Nephron (organoid): ENCODE measurements around the gene LEO1.

Experiments used
- H3K27ac Mint-ChIP-seq, 3 experiments: 2 replicates each; pipeline ENCODE4 v1.8.0; 2020; ENCODE audit warnings: mixed read lengths in 3 of 3, mild to moderate bottlenecking in 2 of 3, moderate library complexity in 1 of 3
- H3K27me3 Mint-ChIP-seq: 2 replicates; pipeline ENCODE4 v1.8.0; 2021; ENCODE audit warnings: low read depth, mild to moderate bottlenecking, moderate library complexity, mixed read lengths
- H3K36me3 Mint-ChIP-seq: 2 replicates; pipeline ENCODE4 v1.8.0; 2020; ENCODE audit warnings: low read depth, mixed read lengths
- H3K4me1 Mint-ChIP-seq: 2 replicates; pipeline ENCODE4 v1.8.0; 2020; ENCODE audit warnings: mixed read lengths
- H3K4me3 Mint-ChIP-seq, 3 experiments: 2 replicates each; pipeline ENCODE4 v1.8.0; 2020; ENCODE audit warnings: mild to moderate bottlenecking in 3 of 3, mixed read lengths in 3 of 3, moderate library complexity in 2 of 3
- H3K9me3 Mint-ChIP-seq: 2 replicates; pipeline ENCODE4 v1.8.0; 2020; ENCODE audit warnings: mixed read lengths
- TF ChIP-seq, protein P1 (sequence below), 3 experiments: fragments of 200-600 bp; sonication (generic); IDR thresholded peaks; one replicate each; pipeline ENCODE4 v1.5.0; 2021; ENCODE audit warnings: antibody characterized with exemption in 3 of 3; ENCODE audit not compliant: unreplicated experiment in 3 of 3

LEO1 gene

DNA sequence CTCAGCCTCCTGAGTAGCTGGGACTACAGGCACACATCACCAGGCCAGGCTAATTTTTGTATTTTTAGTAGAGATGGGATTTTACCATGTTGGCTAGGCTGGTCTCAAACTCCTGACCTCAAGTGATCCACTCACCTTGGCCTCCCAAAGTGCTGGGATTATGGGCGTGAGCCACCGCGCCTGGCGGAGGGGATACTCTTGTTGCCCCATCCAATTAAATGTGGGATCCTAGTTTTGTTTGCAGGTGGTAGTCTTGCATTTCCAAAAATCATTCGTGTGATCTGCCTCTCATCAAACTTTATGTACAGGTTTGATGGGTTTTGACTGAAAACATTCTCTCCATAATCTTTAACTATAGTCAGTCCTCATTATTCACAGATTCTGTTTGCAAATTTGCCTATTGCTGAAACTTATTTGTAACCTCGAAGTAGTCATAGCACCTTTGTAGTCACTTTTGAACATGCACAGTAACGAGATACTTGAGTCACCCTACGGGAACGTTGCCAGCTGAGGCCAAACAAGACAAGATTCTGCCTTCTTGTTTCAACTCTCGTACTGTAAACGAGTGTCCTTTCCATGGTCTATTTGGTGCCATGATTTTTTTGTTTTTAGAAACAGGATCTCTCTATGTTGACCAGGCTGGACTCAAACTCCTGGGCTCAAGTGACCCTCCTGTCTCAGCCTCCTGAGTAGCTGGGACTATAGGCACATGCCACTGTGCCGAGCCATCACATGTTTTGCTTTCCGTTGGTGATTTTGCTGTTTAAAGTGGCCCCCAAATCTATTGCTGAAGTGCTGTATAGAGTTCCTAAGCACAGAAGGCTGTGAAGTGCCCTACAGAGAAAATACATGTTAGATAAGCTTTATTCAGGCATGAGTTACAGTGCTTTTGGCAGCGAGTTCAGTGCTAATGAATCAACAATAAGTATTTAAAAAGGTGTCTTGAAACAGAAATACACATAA lies 39.3 kb upstream of the LEO1 start:
- TF ChIP-seq, protein P1, sequence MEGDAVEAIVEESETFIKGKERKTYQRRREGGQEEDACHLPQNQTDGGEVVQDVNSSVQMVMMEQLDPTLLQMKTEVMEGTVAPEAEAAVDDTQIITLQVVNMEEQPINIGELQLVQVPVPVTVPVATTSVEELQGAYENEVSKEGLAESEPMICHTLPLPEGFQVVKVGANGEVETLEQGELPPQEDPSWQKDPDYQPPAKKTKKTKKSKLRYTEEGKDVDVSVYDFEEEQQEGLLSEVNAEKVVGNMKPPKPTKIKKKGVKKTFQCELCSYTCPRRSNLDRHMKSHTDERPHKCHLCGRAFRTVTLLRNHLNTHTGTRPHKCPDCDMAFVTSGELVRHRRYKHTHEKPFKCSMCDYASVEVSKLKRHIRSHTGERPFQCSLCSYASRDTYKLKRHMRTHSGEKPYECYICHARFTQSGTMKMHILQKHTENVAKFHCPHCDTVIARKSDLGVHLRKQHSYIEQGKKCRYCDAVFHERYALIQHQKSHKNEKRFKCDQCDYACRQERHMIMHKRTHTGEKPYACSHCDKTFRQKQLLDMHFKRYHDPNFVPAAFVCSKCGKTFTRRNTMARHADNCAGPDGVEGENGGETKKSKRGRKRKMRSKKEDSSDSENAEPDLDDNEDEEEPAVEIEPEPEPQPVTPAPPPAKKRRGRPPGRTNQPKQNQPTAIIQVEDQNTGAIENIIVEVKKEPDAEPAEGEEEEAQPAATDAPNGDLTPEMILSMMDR (IDR thresholded peaks at IDR 0.05; ENCODE audit: unreplicated experiment in 3 of 3): no peak
- no peaks in the 10 kb centered on the region for H3K36me3 Mint-ChIP-seq
- peaks cover 7% of the 10 kb centered on the region for H3K4me1 Mint-ChIP-seq
- H3K4me3 Mint-ChIP-seq: no peak overlapping the region
- no peaks in the 10 kb centered on the region for H3K27me3 Mint-ChIP-seq
- H3K27ac Mint-ChIP-seq: peak overlapping the region in 1 of 3 experiments; percentile 62
- no peaks in the 10 kb centered on the region for H3K9me3 Mint-ChIP-seq

DNA sequence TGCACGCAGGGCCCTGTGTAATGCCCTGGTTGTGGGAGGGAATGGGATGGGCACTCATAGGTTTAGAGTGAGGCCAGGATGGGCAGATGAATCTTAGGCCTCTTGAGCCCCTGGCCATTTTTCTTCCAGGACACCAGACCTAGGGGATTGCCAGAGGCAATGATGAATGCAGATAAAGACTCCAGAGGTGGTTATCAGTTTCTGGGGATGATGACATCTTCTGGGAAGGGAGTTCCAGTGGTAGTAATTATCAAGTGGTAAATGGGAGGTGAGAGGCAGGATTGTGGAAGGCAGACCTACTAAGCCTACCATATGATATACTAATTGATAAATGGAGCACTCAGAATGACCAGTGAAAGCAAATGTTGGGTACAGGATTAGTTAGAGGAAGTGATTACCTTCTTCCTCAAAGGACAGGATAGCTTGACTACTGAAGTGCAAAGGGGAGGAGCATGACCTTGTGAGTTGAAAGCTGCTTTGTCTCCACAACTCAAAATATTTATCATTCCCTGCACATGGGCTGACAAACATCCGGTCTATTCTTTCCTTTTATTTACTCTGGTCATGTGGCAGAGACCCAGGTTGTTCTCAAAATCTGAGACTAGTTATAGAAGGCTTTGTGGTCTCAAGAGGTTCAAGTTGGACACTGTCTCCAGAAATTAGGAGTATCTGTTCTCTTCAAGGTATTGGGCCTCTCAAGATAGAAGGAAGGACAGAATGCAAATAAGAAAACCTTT lies 37.3 kb upstream of the LEO1 start:
- no peak overlapping the region for H3K4me3 Mint-ChIP-seq
- TF ChIP-seq, protein P1 (IDR thresholded peaks at IDR 0.05; ENCODE audit: unreplicated experiment in 3 of 3): no peak
- peaks cover 7% of the 10 kb centered on the region for H3K4me1 Mint-ChIP-seq
- H3K27me3 Mint-ChIP-seq: no peaks in the 10 kb centered on the region
- no peak overlapping the region for H3K27ac Mint-ChIP-seq
- H3K36me3 Mint-ChIP-seq: no peaks in the 10 kb centered on the region
- H3K9me3 Mint-ChIP-seq: no peaks in the 10 kb centered on the region

DNA sequence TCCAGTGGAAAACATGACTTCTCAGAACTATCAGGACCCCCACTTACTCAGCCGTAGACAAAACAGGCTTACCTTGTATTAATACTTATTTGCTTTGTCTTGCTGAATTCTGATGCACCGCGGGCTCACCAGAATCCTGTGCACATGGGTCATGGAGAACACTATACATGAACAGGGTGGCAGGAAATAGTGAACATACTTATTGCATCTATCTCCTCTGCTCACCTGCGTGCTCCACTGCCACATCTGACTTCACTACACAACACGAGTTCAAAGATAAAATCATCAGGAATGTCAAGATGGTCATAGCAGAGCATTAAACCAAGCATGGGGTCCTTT lies 36.8 kb upstream of the LEO1 start:
- Mint-ChIP-seq H3K36me3 (no peaks in the 10 kb centered on the region), H3K27ac (no peak overlapping the region), H3K4me3 (no peak overlapping the region), H3K27me3 (no peaks in the 10 kb centered on the region), H3K9me3 (no peaks in the 10 kb centered on the region), H3K4me1 (peaks cover 7% of the 10 kb centered on the region)
- TF ChIP-seq, protein P1 (IDR thresholded peaks at IDR 0.05; ENCODE audit: unreplicated experiment in 3 of 3): no peak

DNA sequence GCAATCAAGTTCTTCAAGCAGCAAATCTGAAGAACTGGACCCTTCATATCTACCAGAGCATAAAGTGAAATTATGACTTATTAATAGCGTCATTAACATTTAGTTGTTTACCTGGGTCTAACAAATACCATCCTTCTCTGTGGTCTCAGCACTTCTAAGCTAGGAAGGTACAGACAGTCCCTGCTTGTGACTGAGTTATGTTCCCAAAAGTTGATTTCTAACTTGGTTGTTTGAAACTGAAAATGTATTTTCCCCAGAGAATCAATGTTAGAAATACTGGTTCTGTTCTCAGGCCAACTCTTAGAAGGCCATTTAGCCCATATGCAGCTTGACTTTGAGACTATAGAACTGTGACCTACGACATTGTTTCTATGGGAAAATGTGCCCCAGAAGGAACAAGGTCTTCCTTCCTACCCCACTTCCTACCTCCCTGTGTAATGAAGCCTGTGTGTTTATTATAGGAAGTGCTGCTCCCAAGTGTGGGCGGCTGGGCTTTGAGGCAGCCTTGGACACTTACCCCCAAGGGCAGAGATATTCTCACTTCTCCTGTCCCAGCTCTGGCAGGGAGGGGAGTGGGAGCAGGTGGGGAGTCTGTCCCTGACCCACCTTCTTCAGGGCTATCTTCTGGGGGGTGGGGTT lies 35.2 kb upstream of the LEO1 start:
- H3K9me3 Mint-ChIP-seq: no peaks in the 10 kb centered on the region
- H3K27ac Mint-ChIP-seq: no peak overlapping the region
- TF ChIP-seq, protein P1 (IDR thresholded peaks at IDR 0.05; ENCODE audit: unreplicated experiment in 3 of 3): no peak
- H3K27me3 Mint-ChIP-seq: no peaks in the 10 kb centered on the region
- H3K4me1 Mint-ChIP-seq: peaks cover 7% of the 10 kb centered on the region
- no peaks in the 10 kb centered on the region for H3K36me3 Mint-ChIP-seq
- H3K4me3 Mint-ChIP-seq: no peak overlapping the region

DNA sequence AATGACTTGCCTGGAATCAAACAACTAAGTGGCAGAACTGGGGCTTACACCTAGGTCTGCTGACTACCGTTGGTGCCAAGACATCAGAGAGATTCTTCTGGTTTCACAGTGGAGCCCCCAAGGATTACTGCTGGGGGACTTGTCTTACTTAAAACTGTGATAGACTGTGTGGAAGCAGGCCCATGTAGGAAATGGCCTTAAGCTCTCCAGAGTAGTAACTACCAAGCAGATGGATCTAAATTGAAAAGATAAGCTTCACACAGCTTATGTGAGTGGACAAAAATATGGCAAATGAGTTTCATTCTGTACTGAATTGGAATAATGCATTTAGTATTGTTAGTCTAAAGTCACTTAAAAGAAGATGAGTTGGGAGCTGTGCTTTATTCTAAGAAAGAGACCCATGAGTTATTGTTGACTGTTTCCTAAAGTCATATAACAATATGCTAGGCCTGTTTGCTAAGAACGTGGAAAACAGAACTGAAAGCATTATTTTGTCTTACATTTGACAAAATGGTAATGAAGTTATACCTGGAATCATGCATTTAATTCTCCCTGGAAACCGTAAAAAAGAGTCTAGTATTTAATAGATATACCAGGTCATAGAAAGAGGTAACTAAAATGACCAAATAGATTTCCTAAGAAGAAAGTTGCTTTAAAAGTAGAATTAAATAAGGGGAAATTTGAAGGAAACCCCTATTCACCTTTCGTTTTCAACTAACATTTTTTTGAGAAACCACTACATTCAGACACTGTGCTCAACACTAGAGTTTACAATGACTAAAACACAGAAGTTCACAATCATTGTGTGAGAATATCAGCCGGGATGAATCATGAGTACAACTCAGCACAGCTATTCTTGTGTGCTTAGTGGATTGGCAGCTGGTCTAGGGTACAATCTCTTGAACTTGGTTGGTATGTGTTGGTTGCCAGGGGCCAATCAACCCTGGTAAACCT lies 34.4 kb upstream of the LEO1 start:
- H3K36me3 Mint-ChIP-seq: no peaks in the 10 kb centered on the region
- H3K27ac Mint-ChIP-seq: no peak overlapping the region
- TF ChIP-seq, protein P1 (IDR thresholded peaks at IDR 0.05; ENCODE audit: unreplicated experiment in 3 of 3): no peak
- no peaks in the 10 kb centered on the region for H3K27me3 Mint-ChIP-seq
- H3K9me3 Mint-ChIP-seq: no peaks in the 10 kb centered on the region
- no peak overlapping the region for H3K4me3 Mint-ChIP-seq
- H3K4me1 Mint-ChIP-seq: peaks cover 2% of the 10 kb centered on the region
